Retinal pigment epithelial cell (primary cell): ENCODE measurements around the gene ZNF512.
"Not testable (repeated sequence)": the region's sequence is repeated elsewhere in the genome, so short reads cannot be mapped to it uniquely, and the experiment has no call there.

Experiments
- DNase-seq: peaks from one replicate; pipeline ENCODE4 v3.0.0-alpha.2; 2010; ENCODE audit warnings: low read depth
- H3K4me3 ChIP-seq: 2 replicates; pipeline ENCODE4 v1.5.1; 2011; ENCODE audit warnings: mild to moderate bottlenecking, low read length, control low read depth, moderate library complexity
- CTCF ChIP-seq: conservative IDR thresholded peaks from 2 replicates; pipeline ENCODE4 v1.5.1; 2011; ENCODE audit warnings: low read depth, low read length, control low read depth, inconsistent platforms

ZNF512 gene

GRCh38 chr2:27582695-27583389, at the start of gene ZNF512:
Gene ZNF512, plus strand, starts transcription at chr2:27583042. Its CDS starts 71 bp downstream, at chr2:27583113.
- no peak for TF ChIP-seq CTCF
- DNase-seq, result peak; percentile 66
- peak within 1 kb of the TSS; percentile 90 for H3K4me3 ChIP-seq

- DNase-seq, result no peak
- TF ChIP-seq CTCF, result no peak
- no peak overlapping the region for H3K4me3 ChIP-seq
Measured at GRCh38 chr2:27537287-27537686, 45.6 kb upstream of the ZNF512 start.

GRCh38 chr2:27538839-27539450, 43.9 kb upstream of the ZNF512 start:
- H3K4me3 ChIP-seq, DNase-seq: not testable (repeated sequence)

- not testable (repeated sequence) for H3K4me3 ChIP-seq
Measured at GRCh38 chr2:27539649-27540048, 43.2 kb upstream of the ZNF512 start.

GRCh38 chr2:27544143-27544821, 38.6 kb upstream of the ZNF512 start:
- DNase-seq, result no peak
- no peak overlapping the region for H3K4me3 ChIP-seq
- no peak for TF ChIP-seq CTCF

More at GRCh38 chr2:27539649-27540048, 43.2 kb upstream of the ZNF512 start:
- DNase-seq, result not testable (repeated sequence)

- H3K4me3 ChIP-seq, result no peak overlapping the region
- DNase-seq, result no peak
- TF ChIP-seq CTCF, result no peak
Measured at GRCh38 chr2:27545348-27546141, 37.3 kb upstream of the ZNF512 start.

GRCh38 chr2:27549303-27549702, 33.5 kb upstream of the ZNF512 start:
- no peak overlapping the region for H3K4me3 ChIP-seq
- no peak for DNase-seq
- TF ChIP-seq CTCF, result no peak
